GM12878 (cell line): ENCODE measurements around the gene ZPBP2. TPM values are rescaled to one million over a fixed set of nuclear protein-coding genes. Genes with fewer than 3 reads are reported as not detected.

ENCODE experiments used
- ATF2 ChIP-seq: IDR thresholded peaks from 2 replicates; pipeline ENCODE4 v1.6.1; 2012; ENCODE audit warnings: low read length, inconsistent platforms
- ATF7 ChIP-seq: fragments of 450-650 bp; IDR thresholded peaks from 2 replicates; pipeline ENCODE4 v1.6.1; 2016; ENCODE audit warnings: low read depth, mild to moderate bottlenecking
- E2F8 ChIP-seq: fragments of 450-650 bp; IDR thresholded peaks from 2 replicates; pipeline ENCODE4 v1.6.1; 2018; ENCODE audit warnings: mild to moderate bottlenecking, low read depth, moderate library complexity; ENCODE audit not compliant: partially characterized antibody
- E4F1 ChIP-seq: fragments of 450-650 bp; IDR thresholded peaks from 2 replicates; pipeline ENCODE4 v1.6.1; 2018; ENCODE audit warnings: borderline replicate concordance, mild to moderate bottlenecking; ENCODE audit not compliant: partially characterized antibody
- JUNB ChIP-seq: IDR thresholded peaks from 2 replicates; pipeline ENCODE4 v1.6.1; 2016; ENCODE audit warnings: antibody characterized with exemption, mild to moderate bottlenecking
- KDM1A ChIP-seq: fragments of 200-600 bp; sonication (generic); IDR thresholded peaks from 2 replicates; pipeline ENCODE4 v1.6.1; 2016; ENCODE audit warnings: borderline replicate concordance
- KLF5 ChIP-seq: fragments of 450-650 bp; IDR thresholded peaks from 2 replicates; pipeline ENCODE4 v1.6.1; 2014; ENCODE audit warnings: mild to moderate bottlenecking; ENCODE audit not compliant: partially characterized antibody
- MLLT1 ChIP-seq: fragments of 450-650 bp; IDR thresholded peaks from 2 replicates; pipeline ENCODE4 v1.6.1; 2016; ENCODE audit warnings: mild to moderate bottlenecking
- MTA2 ChIP-seq: fragments of 450-650 bp; IDR thresholded peaks from 2 replicates; pipeline ENCODE4 v1.6.1; 2016; ENCODE audit warnings: low read depth, mild to moderate bottlenecking, moderate library complexity
- NKRF ChIP-seq: fragments of 450-650 bp; conservative IDR thresholded peaks from 2 replicates; pipeline ENCODE4 v1.6.1; 2017; ENCODE audit warnings: mild to moderate bottlenecking, moderate library complexity
- PML ChIP-seq: IDR thresholded peaks from 2 replicates; pipeline ENCODE4 v1.6.1; 2012; ENCODE audit warnings: low read length, inconsistent platforms
- RCOR1 ChIP-seq: conservative IDR thresholded peaks from 2 replicates; pipeline ENCODE4 v1.6.1; 2012; ENCODE audit warnings: low read depth, low read length, improper control_type of control experiment
- RFX5 ChIP-seq: IDR thresholded peaks from 2 replicates; pipeline ENCODE4 v1.6.1; 2011; ENCODE audit warnings: low read depth, low read length, improper control_type of control experiment
- STAT3 ChIP-seq: IDR thresholded peaks from 2 replicates; pipeline ENCODE4 v1.6.1; 2011; ENCODE audit warnings: low read depth, low read length, improper control_type of control experiment
- TCF3 ChIP-seq: IDR thresholded peaks from 2 replicates; pipeline ENCODE4 v1.6.1; 2012; ENCODE audit warnings: low read depth, mild to moderate bottlenecking, low read length, borderline replicate concordance; ENCODE audit not compliant: insufficient read depth
- polyA plus RNA-seq, 11 experiments: library from polyadenylated mRNA; depleted of rRNA in 4 of 11; unstranded in 6 of 11; stranded (reverse) in 5 of 11; fragments of >200 nt; fragmentation: Nextera tagmentation in 4 of 11; fragmentation: Illumina TruSeq in 1 of 11; extraction: Ambion mirVana in 4 of 11; extraction: Trizol in 1 of 11; gene quantifications; 1 replicate in 1 of 11; 2 replicates in 10 of 11; pipeline versions ENCODE4 v1.2.1 to v1.2.3, GENCODE V29; 2011 to 2016; ENCODE audit warnings: inconsistent platforms in 2 of 11, missing spikeins in 2 of 11, low read depth in 1 of 11
- total RNA-seq, 4 experiments: library from RNA; depleted of rRNA in 3 of 4; stranded (reverse); fragments of >200 nt in 3 of 4; fragmentation: Illumina TruSeq in 1 of 4; extraction: Trizol in 1 of 4; gene quantifications; 2 replicates each; pipeline versions ENCODE4 v1.2.1 to v1.2.3, GENCODE V29; 2013 to 2021
- TF ChIP-seq, protein P1 (sequence below): IDR thresholded peaks from 2 replicates; pipeline ENCODE4 v1.6.1; 2012; ENCODE audit warnings: low read depth, low read length, improper control_type of control experiment

The ZPBP2 gene
- total and polyA plus RNA-seq, 10 of the 15 experiments (the other 5 are each of a cell fraction or from before 2014, with no cell fraction given) = 0.33 to 1.0 (median 0.58) TPM

GRCh38 chr17:39867084-39867879 is 720 bp upstream of the ZPBP2 start (continued):
- TF ChIP-seq TCF3 (no peak), ATF2 (peak; percentile 91), RFX5 (no peak), E2F8 (no peak), STAT3 (0 out of 2 replicates have a peak, but pooled peaks have one; percentile 73), PML (peak; percentile 85), MLLT1 (peak; percentile 91), MTA2 (peak; percentile 77), NKRF (no peak), ATF7 (peak; percentile 61), JUNB (peak; percentile 97), KLF5 (peak; percentile 57), E4F1 (no peak), RCOR1 (no peak), KDM1A (no peak)
- TF ChIP-seq, protein P1, sequence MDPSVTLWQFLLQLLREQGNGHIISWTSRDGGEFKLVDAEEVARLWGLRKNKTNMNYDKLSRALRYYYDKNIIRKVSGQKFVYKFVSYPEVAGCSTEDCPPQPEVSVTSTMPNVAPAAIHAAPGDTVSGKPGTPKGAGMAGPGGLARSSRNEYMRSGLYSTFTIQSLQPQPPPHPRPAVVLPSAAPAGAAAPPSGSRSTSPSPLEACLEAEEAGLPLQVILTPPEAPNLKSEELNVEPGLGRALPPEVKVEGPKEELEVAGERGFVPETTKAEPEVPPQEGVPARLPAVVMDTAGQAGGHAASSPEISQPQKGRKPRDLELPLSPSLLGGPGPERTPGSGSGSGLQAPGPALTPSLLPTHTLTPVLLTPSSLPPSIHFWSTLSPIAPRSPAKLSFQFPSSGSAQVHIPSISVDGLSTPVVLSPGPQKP = no peak
